SKM-1 (cell line): Measurements from ENCODE around the gene TMEM250.
A peak's percentile ranks its signal among the peaks of the same experiment; 100 is the strongest.

ENCODE experiments used
- DNase-seq: peaks from one replicate; lab custom pipeline; 2025; ENCODE audit not compliant: unreplicated experiment; lab: John Stamatoyannopoulos, UW

TMEM250 gene

DNA sequence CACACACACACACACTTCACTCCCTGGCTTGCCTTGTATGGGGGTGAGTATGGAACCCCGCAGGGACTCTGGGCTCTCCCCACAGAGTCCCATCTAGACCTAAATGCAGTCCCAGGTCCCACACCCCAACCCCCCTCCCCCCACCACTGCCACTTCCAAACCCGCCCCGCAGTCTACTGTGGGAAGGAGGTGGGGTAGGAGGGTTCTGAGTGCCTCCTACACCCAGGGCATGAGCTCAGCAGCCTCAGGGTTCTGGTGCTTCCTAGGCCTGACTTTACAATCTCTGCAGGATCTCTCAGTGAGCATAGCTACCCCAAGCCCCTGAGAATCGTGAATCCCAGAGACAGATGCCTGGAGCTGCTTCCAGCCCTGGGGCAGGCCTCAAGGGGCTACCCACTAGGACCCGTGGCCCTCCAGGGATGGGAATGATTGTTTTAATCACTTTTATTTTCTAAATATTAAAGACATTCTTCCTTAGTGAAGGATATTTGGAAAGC lies 22.1 kb downstream of the TMEM250 start:
- DNase-seq, result no peak

DNA sequence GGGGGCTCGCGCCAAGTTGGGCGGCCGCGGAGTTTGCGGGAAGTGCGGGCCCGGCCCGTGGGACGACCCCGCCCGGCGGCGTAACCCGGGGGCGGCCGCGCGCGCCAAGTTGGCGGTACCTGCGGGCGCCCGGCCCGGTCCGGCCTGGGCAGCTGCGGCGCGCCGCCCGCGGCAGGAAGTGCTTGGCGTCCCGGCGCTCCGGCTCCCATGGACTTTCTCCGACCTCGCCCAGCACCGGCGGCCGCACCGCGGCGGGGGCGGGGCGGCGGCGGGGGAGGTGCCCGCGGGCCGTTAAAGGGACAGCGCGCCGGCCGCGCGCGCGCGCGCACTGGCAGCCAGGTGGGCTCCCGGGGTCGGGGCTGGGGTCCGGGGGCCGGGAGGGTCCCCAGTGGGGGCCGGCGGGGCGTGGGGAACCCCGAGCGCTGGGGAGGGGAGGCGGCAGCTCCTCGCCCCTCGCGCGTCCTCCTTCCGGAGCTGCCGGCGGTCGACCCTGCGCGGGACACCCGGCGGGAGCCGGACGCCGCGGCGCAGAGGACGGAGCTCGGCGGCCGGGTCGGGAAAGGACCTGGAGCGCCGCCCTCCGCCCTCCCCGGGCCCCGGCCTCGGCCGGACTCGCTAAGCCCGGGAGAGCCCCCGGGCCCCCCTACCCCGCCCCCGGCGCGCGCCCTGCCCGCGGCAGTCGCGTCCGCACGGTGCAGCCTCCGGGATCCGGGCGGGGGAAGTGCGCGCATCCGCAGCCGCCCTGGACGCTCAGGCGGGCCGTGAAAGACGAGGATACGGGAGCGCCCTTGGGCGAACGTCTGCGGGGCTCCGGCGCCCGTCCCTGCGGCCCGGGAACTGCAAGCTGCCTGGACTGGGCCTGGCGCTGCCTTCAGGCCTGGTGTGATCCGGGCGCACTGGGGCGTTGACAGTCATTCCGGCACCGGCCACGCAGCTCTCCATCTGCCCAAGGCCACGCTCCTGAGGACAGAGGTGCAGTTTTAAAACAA lies 23.3 kb downstream of the TMEM250 start, which contains the start of gene NACC2:
Gene NACC2 (minus strand): TSS at position 220 of the 989 bp plus-strand sequence. CDS start 44,768 bp downstream, outside the sequence.
- peak; percentile 18 for DNase-seq

DNA sequence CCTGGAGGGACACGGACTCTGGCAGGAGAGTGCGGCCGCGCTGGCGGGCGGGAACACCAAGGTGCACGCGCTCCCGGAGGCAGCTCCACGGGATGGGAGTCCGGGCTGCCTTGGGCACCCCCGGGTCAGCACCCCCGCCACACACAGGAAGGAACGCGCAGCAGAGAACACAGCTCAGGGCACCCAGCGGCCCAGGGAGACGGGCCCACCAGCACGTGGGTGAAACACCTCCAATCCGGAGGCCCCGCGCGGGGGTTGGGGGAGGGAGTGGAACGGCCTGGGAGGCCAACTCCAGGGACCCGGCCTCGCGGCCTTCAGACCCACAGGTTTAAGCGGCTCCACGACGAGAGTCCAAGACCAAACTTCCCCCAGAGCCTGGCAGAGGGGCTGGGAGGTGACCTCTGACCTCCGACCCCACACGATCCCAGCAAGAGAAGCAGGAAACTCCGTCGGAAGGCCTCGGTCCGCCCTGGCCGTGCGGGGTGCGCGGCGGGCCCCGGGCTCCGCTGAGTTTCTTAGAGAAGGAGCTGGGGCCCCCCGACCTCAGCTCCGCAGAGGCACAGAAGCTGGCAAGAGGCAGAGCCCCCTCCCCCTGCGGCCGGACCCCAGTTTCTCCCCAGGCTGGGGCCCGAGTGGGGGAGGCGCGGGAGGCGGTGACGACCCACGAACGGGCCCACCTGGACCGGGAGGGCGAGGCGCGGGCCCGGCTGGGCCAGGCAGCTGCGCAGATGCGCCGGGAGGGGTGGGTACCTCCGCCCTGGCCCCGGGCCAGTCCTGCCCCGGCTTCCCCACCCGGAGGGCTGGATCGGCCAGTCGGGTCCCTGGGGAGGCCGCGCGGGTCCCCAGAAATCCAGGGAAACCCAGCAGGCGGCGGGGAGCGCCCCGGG lies 24.4 kb downstream of the TMEM250 start:
- peak; percentile 48 for DNase-seq

- DNase-seq, result no peak
Observed at GRCh38 chr9:136093346-136093986, 25.2 kb downstream of the TMEM250 start.

- no peak for DNase-seq
Observed at GRCh38 chr9:136092741-136093140, 25.9 kb downstream of the TMEM250 start.

GRCh38 chr9:136092353-136092650 lies 26.4 kb downstream of the TMEM250 start:
- no peak for DNase-seq

GRCh38 chr9:136091582-136092352 lies 26.9 kb downstream of the TMEM250 start:
- no peak for DNase-seq

DNA sequence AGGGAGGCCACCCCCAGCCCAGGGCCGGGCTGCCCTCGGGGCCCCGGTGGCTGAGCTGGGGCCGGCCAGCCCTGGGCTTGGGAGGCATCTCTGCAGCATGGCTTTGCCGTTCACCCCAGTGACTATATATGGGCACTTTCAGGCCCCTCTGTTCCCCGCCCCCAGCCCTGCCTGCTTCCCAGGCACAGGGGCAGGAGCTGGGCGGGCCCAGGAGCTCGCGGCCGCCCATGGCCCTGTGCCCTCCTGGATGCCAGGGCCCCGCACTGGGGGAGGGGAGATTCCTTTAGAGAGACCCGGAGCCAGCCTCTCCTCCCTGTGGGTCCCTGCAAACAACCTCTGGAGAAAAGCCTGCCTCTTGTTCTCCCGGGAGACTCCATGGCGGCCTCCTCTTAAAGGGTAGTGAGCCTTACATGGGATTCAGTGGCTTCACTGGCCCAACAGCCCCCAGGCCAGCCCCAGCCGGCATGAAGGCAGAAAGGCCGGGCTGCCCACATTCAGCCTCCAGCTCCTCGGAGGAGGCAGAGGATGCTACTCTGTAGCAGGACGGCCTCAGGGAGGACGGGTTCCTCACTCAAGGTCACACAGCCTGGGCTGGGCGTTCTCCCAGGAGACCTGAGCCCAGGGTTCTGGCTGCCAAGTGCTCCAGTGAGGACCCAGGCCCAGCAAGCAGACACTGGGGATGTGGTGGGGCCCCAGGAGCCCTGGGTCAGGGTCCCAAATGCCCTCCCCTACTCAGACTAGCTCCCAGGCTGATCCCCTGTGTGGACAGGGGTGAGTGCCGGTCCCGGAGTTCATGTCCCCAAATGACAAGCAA lies 27.7 kb downstream of the TMEM250 start:
- no peak for DNase-seq

DNA sequence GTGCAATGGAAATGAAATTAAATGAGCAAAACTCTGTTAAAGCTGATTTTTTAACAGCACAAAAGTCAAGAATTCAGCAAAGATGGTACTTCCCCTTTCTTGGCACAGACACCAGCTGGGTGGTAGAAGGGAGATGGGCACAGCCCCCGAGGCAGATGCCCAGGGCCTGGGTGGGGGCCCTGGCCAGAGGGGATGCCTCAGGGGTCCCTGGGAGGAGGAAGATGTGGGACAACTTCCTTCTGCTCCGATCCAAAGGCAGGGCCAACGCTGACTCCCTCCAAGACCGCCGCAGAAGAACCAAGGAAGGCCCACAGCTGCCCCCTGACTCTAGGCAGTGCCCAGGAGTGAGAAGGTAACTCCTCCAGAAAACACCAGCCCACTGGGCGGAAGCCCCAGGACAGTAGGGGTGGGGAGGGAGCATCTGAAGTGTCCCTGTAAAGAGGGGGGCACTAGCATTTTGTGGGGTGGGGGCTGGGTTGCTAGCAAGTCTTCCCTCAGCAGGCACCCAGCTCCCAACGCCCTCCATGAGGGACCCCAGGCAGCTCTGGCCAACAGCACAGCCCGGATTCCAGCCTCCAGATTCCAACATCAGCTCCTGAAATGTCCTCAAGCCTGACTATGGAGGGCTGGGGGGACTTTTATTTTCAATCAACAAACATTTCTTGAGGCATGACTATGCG lies 28.5 kb downstream of the TMEM250 start:
- DNase-seq, result no peak

- DNase-seq, result no peak
Observed at GRCh38 chr9:136089697-136090045, 29.0 kb downstream of the TMEM250 start.

DNA sequence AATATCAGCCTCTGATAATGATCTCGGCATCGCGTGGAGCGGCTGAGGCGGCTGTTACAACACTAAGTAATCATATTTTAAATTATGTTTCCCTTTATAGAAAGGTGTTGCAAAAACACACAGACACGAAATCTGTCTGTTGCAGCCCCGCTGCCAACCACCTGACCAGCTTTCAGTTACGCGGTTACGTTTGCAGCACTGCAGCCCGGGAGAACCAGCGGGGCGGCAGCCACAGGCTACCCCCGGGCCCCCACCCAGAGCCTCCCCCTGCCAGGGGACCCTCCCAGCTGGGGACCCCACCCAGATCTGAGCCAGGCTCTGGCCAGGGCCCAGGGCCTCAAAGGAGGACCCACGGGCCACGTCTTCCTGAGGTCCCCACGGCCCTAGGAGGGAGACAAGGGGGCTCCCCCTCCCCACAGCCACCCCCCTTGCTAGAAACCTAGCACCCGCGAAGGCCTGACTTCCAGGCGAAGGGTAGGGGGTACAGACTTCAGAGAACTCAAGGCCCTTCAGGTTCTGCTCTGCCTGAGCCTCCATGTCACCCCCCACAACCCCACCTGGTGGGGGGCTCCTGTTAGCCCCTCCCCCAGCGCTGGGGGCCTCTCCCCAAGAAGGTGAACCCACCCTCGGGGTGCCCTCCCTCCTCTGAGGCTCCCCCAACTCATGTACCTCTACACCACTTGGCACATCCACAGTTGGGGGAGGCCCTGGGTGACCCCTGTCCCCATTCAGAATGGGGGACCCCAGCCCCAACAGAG lies 29.6 kb downstream of the TMEM250 start:
- DNase-seq, result peak; percentile 42

DNA sequence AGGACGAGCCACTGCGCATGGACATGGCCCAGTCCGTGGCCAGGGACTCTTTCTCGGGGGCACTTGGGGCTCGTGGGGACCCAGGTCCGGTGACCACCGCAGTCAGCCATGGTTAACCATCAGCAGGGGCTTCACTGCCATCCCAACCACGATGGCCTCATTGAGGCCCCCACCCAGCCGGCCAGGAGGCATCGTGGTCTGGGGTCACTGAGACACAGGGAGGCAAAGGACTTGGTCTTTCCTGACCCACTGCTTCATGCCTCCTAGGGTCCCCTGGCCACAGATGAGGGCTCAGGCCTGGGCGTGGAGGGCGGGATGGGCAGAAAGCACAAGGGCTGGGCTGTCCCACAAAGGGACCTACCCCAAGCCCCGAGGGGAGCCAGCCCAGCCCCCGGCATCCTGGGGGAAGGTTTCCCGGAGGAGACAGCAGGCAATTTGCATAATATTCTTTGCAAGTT lies 30.2 kb downstream of the TMEM250 start:
- no peak for DNase-seq

DNA sequence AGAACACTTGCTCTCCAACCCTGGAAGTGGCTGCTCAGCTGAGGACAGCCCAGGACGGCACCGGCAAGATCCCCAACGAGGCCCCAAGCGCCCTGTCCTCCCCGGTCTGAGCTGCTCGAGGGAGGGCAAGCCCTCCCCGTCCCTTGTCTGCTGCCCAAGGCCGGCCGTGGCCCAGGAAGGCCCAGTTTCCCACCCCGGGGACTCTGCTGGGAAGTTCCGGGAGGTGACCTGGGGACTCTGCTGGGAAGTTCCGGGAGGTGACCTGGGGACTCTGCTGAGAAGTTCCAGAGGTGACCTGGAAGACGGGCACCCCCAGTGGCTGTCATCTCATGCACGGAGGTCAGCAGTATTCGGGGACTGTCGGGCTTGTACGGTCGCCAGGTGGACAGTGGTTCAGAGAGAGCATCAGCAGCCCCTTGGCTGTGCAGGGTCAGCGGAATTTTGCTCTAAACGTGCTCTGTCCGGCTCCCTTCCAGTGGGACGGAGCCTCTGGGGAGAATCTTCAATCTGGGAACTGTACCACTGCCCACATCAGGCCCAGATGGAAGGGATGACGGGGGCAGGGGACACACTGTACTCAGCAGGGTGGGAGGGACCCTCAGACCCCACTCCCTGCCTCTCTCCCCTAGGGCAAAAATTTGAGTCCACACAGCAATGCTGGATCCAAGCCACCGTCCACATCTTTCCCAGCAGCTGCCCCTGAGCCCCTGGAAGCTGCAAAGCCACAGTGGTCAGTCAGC lies 30.8 kb downstream of the TMEM250 start:
- no peak for DNase-seq

DNA sequence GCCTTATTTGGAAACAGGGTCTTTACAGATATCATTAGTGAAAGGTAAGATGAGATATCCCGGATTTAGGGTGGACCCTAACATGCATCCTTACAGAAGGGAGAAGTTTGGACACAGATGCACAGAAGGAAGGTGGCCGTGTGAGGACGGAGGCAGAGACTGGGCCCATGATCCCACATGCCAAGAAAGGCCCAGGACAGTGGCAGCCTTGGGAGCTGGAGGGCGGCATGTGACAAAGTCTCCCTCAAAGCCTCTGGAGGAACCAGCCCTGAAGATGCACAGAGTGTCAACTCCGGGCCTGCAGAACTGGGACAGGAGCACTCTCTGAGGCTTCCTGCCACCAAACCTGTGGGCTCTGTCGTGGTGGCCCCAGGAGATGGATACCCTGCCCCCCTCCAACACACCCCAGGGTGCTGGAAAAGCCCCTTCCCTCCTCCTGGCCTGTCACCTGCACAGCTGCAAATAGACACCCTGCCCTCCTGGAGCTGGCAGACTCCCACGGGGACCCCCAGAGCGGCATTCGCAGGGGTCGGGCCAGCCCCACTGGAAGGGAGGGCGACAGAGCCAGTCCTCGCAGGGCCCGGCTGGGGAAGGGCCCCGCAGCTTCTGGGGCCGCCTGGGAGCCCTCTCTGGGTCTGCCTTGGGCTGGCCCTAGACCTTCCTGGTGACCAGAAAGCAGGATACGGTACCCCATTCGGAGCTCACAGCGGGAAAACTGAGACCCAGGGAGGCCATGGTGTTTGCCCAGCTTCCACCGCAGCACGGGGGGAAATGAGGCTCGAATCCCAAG lies 31.5 kb downstream of the TMEM250 start:
- DNase-seq, result no peak

- DNase-seq, result no peak
Observed at GRCh38 chr9:136086213-136086881, 32.3 kb downstream of the TMEM250 start.

GRCh38 chr9:136085815-136086212 lies 32.9 kb downstream of the TMEM250 start:
- DNase-seq, result no peak
